Activated T-cell treated with anti-CD3 and anti-CD28 coated beads for 48 hours (primary cell): ENCODE measurements around the gene DPP9.
A peak's percentile ranks its signal among the peaks of the same experiment; 100 is the strongest.
"Not testable (repeated sequence)": the region's sequence is repeated elsewhere in the genome, so short reads cannot be mapped to it uniquely, and the experiment has no call there.

Experiments used
- DNase-seq: peaks from one replicate; pipeline ENCODE4 v3.0.0-alpha.2; 2020; ENCODE audit warnings: low read depth

DPP9 gene

DNA sequence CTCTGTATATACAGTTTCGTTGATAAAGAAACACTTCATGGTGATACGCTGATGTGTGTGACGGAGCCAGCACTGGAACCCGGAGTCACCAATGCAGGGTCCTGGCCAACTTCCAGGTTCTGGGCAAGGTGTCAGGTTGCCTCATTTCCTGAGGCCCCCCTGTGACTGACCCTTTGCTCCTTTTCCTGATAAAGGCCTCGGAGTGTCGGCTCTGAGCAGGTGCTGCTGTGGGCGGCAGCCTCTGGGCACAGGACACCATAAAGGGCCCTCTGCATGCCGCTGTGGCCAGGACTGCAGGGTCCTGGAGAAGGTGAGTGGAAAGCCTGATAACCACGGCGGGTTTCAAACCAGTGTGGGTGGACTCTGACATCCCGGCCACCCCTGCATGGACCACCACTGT is 36.2 kb downstream of the DPP9 start:
- no peak for DNase-seq

DNA sequence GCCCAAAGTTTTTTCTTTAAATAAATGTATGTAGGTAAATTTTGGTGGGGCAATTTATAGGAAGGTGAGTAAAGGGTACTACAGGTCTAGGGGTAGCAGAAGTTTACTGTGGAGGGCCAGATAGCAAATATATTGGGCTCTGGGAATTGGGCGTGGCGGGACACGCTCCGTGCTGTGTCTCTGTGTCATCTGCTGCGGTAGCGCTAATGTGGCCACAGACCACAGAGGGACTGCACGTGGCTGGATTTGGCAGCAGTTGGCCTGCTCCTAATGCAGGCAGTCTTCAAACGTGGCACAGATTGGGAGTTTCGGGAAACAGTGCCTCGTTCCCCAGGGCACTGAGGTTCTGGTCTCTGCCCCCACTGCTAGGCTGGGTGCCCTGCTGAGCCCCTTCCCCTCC is 36.9 kb downstream of the DPP9 start:
- no peak for DNase-seq

DNA sequence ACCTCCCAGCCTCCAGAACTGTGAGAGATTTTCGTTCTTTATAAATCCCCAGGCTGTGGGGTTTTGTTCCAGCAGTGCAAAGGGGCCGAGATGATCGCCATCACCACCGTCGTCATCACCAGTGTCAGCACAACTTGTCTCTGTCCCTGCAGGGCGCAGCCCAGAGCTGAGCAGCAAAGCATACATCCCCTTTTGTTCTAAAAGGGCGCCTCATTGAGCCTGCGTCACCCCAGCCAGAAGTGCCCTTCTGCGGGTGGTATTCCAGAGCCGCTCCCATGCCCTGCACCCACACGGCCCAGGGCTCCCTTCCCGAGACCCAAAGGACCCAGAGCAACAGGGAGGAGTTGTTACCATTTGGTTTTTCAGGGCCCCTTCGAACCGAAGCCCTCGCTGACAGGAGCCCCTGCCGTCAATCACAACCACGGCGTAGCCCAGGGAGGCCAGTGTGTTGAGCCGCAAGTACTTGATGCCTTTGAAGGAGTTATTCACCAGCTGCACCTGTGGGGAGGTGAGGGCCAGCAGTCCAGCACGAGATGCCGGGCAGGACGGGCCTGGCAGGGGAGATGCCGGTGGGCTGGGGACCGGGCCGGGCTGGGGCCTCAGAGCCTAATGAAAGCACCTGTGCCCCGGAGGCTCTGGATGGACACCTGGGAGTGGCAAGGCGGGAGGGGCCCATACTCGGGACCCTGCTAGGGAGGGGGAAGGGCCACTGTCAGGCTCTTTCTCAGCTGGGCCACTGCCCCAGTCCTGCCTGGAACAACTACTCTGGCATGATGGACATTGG is 39.1 kb downstream of the DPP9 start:
- no peak for DNase-seq

DNA sequence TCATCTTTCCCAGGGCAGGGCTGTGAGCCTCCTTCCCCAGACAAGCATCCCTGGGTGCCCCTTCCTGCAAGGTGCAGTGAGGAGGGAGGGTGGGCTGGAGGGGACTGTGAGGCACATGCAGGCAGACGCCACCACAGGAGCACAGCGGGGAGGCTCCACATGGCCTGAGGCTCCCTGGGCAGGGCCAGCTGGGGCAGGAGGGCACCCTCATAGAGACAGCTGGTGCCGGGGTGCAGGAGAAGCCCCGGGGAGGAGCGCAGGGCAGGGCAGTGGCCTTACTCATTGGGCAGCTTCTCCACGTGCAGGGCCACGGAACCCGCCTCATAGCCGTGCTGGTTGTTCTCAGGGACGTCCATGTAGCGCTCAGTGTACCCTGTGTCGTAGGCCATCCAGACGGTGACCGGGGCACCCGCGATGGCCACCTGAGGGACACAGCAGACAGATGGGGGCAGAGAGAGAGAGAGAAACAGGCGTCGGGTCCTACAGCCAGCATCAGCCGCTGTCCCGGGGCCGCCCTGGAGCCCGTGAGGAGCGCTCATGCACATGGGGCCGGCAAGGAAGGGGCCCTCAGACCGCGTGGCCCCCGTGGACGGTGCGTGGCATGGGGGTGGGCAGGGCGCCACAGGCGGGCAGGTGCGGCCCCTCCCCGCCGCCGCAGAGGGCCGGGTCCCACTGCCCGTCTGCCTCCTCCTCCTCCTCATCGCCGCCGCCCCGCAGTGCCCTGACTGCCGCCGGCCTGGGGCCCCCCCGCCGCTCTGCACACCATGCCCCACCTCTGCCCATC is 41.0 kb downstream of the DPP9 start:
- no peak for DNase-seq

DNA sequence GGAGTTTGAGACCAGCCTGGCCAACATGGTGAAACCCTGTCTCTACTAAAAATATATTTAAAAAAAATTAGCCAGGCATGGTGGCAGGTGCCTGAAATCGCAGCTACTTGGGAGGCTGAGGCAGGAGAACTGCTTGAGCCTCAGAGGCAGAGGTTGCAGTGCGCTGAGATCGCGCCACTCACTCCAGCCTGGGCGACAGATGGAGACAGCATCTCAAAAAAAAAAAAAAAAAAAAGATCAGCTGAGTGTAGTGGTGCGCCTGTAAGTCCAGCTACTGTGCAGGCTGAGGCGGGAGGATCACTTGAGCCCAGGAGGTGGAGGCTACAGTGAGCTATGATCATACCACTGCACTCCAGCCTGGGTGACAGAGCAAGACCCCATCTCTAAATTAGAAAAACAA is 43.6 kb downstream of the DPP9 start:
- not testable (repeated sequence) for DNase-seq

DNA sequence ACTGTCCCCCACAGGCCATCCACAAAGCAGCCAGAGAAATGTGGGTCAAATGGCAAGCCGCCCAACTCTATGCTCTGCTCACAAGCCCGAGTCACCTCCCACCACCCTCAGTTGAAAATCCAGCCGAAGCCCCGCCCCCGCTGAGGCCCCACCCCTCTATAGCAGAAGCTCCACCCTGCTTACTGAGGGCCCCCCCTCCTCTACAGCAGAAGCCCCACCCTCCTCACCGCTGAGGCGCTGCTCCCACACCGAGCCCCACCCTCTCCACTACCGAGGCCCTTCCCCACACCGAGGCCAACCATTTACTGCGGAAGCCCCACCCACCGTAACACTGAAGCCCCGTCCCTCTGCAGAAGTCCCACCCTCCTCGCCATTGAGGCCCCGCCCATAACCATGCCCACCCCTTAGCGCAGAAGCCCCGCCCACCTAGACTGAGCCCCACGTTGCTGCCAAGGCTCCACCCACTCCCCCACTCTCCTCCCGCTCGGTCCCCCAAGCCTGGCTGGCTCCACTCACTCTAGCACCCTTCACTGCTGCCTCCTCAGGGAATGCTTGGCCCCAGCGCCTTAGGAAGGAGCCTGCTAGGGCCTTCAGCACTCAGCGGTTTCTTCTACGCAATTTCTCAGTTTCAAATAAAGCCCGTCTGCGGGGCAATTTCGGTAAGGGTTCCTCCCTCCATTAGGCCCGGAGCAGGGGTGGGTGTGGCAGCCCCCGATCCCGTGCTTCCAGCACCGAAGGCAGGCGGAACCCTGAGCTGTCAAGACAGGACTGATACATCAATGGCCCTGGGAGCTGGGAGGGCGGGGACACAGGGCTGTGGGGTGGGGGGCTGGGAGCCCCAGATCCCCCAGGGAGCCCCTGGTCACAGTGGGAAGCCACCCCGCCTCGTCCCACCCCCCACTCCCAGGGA is 44.5 kb downstream of the DPP9 start:
- peak; percentile 17 for DNase-seq

DNA sequence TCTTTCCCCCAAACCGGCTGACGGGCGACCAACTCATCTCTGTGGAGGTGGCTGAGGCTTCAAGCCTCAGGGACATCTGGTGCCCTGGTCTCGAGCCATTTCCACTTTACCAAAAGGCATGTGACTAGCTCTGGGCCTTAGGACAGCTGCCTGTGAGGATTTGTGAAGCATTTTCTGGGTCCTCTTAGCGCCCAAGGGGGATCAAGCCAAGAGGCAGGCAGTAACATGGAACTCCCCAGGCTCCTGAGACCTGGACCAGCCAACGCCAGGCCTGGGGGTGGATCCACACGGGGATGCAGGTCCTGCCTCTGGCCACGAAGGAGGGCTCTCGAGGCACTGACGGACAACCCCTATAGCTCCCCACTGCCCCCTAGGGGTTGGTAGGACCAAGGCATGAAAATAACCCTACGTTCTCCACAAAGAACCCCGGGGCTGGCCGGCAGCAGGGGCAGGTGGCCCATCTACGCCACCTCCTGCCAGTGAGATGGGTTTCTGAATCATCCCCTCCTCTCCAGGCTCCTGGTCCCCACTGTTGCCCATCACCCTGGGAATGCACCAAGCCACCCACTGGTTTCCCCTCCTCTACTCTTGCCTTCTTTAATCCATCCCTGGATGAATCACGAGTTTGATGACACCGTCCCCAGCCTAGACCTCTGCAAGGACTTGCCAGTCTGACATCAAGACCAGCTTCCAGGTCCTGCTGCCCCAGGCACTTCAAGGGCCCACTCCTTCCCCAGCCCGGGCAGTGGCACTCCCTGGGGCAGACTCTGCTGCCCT is 46.5 kb downstream of the DPP9 start:
- DNase-seq = peak; percentile 21

DNA sequence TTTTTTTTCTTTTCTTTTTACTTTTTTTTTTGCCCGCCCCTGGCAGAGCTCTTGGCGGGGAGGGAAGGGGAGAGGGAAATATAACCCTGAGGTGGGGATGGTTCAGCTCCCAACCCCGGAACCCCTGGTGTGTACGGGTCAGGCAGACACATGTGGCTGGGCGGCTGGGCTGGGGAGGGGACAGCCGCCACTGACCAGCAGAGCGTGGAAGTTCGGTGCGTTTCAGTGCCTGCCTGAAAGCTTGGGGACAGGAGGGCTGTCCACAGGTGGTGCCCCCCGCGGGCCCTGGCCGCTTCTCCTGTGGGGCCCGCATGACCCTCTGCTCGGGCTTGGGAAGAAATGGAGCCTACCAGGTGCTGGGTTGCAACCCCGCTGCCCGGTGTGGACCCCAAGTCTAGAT is 48.3 kb downstream of the DPP9 start:
- no peak for DNase-seq

DNA sequence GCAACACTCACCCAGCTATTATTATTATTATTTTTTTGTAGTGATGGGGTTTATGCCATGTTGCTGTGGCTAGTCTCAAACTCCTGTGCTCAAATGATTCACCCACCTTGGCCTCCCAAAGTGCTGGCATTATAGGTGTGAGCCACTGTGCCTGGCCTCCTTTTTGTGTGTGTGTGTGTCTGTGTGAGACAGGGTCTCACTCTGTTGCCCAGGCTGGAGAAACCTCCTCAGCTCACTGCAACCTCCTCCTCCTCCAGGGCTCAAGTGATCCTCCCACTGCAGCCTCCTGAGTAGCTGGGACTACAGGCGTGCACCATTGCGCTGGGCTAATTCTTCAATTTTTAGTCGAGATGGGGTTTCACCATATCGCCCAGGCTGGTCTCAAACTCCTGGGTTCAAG is 49.9 kb downstream of the DPP9 start:
- DNase-seq = no peak

DNA sequence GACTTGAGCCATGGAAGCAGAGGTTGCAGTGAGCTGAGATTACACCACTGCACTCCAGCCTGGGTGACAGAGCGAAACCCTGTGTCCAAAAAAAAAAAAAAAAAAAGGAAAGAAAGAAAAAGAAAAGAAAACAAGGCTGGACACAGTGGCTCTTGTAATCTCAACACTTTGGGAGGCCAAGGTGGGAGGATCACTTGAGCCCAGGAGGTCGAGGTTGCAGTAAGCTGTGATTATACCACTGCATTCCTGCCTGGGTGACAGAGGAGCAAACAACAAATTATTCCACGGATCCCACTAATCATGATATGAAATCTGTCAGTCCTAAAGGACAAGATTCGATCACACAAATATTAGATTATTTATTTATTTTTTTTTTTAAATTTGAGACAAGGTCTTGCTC is 50.4 kb downstream of the DPP9 start:
- no peak for DNase-seq

DNA sequence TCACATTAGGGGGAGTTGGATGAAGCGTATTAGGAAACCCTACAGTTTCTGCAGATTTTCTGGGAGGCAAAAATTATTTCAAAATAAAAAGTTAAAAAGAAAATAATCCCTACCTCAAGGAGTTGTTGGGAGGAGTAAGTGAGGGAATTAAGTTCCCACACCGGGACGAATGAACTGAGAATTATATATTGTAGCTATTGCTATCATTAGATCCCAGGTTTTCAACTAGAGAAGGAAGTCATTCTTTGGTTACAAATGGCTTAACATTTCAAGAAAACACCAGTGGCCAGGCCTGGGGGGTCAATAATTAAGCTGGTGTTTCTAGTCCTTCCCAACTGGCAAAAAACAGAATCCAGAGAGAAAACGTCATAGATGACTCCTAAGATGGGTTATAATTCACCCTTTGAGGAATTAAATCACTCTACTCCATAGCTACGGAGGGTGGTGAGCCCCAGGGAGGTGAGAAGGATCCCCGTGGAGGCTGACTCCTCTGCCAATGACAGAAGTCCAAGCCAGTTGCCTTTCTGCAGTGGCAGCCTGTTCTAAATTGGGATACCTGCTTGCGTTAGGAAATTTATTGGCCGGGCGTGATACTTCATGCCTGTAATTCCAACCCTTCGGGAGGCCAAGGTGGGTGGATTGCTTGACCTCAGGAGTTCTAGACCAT is 52.3 kb downstream of the DPP9 start:
- DNase-seq = no peak

DNA sequence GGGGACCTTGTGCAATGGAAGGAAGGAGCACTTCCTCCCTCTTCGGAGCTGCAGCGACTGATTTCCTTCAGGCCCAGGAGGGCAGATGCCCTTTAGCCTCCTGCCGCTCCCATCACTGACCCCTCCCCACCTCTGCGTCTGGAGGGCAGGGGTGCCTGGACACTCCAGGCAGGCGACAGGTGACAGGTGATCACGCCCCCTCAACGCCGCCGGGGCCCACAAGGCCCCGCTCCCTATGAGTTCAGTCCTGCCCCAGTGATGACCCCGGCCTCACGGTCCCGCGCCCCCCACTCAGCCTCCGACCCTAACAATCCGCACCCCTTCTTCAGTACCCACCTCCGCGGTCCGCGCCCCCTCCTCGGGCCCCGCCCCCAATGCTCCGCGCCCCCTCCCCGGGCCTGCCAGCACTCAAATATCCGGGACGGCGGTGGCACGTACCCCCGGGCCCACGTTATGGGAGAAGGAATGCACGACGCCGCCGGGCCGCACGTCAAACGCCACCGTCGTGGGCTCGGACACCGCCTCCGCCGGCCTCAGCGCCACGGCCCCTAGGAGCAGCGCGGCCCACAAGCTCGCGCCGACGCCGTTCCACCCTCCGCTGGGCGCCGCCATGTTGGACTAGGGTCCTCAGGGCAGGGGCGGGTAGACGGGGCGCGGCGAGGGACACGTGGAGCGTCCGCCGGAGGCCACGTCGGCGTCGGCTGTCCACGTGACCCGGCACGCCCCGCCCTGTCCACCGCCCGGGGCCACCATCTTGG is 53.7 kb downstream of the DPP9 start, which contains the start of gene MYDGF:
MYDGF (minus strand) TSS at position 620 of the 758 bp plus-strand sequence; CDS start at position 612, 8 bp downstream.
- peak; percentile 94 for DNase-seq

DNA sequence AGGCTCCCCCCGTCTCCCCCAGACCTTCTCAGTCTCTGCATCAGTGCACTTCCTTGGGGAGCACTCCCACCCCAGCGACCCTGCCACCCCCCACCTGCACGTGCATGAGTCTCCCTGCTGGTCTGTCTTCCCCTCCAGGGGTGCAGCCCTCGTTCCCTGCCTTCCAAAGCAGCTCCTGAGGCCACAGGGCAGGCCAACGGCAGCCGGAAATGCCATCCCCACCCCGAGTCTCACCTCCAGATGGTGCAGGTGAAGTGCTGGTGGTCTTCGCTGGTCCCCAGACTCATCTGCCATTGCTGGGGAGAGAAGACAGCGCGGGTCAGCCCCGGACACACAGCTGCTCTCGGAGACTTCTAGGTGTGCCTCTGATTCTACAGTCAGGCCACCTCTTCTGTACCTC is 59.0 kb downstream of the DPP9 start:
- no peak for DNase-seq

DNA sequence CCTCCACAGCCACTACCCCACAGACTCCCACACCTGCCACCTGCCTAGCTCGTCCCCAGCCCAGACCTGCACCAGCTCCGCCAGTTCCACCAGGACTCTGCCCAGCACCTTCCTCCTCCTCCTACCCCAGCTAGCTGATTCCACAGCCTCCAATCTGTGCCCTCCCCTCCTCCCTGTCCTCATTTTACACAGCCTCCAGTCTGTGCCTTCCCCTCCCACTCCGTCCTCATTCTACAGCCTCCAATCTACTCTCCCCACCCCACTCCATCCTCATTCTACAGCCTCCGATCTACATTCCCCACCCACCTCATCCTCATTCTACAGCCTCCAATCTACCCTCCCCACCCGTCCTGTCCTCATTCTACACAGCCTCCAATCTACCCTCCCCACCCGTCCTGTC is 60.8 kb downstream of the DPP9 start:
- no peak for DNase-seq

DNA sequence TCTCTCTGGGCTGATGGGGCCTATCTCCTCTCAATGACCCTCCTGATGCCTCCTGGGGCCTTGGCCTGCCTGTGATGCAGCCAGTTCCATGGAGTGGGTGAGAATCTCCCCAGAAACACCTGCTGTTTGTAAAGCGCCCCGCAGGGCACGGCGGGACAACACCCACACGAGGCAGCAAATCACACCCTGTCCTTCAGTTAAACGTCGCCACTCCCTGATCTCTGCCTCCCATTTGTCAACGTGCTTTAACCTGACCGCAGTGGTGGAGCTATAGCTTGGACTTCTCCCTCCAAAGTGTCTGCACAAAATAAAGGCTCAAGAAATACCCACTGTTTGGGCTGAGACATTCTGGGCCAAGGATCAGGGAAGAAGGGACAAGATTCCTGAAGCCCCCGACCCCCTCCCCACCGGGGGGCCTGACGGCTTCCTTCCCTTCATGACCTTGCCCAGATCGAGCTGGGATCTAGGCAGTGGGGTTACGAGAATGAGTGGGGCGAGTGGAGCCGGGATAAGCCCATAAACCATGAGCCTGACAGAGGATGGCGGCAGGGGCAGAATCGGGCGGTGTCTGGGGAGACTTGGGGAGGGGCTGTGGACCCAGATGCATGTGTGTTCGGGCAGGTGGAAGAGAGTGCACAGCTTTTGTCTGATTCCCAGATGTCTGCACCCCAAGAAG is 61.5 kb downstream of the DPP9 start:
- DNase-seq = no peak

DNA sequence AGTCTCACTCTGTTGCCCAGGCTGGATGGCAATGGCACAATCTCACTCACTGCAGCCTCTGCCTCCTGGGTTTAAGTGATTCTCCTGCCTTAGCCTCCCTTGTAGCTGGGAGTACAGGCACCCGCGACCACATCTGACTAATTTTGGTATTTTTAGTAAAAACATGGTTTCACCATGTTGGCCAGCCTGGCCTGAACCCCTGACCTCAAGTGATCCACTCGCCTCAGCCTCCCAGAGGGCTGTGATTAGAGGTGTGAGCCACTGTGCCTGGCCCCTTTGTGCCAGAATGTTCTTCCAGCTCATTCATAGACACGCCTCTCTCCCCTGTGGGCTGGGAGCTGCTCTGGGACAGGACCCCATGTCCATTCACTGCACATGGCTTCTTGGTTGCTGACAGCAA is 62.6 kb downstream of the DPP9 start:
- DNase-seq = no peak

DNA sequence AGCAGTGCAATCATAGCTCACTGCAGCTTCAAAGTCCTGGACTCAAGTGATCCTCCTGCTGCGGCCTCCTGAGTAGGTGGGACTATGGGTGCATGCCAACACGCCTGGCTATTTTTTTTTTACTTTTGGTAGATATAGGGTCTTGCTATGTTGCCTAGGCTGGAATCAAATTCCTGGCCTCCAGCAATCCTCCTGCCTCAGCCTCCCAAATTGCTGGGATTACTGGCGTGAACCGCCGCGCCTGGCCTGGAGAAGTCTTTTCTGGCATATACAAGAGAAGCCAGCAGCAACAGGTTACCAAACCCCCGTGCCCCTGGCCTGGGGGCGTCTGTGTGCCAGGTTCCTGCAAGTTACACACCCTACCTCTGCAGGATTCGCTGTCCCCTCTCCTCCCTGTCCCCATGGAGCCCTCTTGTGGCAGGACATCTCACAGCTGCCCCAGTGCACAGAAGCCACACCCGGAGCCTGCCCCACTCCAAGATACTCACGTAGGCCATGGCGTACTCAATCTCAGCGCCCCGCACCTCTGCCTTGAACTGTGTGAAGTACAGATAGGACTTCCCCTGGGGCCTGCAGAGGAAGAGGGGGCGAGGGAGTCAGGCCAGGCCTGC is 63.4 kb downstream of the DPP9 start:
- no peak for DNase-seq

DNA sequence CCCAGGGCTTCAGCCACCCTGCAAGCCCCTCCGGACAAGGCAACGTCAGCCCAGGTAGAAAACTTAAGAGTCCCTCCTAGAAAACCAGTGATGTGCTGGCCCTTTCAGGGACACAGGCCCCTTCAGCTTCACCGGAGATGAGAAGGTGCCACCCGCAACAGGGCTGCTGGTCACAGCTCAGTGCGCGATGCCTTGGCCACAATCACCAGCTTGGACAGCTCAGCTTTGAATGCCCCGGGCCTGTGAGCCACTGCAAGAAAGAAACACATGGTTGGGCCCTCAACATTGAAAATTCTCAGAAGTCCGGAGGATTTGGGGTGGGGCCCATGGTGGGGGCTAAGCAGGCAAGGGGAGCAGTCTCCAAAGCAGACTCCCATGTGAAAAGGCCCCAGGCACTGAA is 65.8 kb downstream of the DPP9 start:
- no peak for DNase-seq

DNA sequence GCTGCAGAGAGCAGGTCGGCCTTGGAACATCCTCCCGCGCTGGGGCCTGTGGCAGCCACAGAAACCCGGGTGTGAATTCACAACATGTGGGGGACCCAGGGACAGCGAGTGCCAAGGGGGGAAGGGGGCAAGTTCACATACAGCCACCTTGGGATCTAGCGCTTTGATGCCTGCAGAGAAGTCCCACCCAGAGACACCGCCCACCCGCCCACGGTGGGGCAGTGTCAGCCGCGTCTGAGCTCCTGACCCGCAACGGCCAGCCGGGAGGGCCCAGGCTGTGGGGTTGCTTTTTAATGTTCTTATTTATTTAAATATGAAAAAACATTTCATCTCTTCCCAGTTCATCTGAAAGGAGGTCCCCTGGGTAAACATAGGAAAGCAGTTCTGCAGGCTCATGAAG is 66.4 kb downstream of the DPP9 start:
- DNase-seq = no peak
